Hematopoietic multipotent progenitor cell (in vitro differentiated cells): Measurements from ENCODE around the gene PATL2. TPM values are rescaled to one million over a fixed set of nuclear protein-coding genes. Genes with fewer than 3 reads are reported as not detected.
"Not testable (repeated sequence)": the region's sequence is repeated elsewhere in the genome, so short reads cannot be mapped to it uniquely, and the experiment has no call there.

Source experiments
- DNase-seq, 3 donors: peaks; one replicate each; pipeline ENCODE4 v3.0.0-alpha.2; 2011 to 2015; ENCODE audit warnings: low read depth in 2 of 3, low spot score in 2 of 3
- small RNA-seq: library from RNA; depleted of rRNA; stranded (forward); fragments of <200 nt; gene quantifications from one replicate; pipeline ENCODE3, GENCODE V24; 2012
- total RNA-seq: library from RNA; depleted of rRNA; stranded (reverse); fragments of >200 nt; gene quantifications from one replicate; pipeline ENCODE4 v1.2.3, GENCODE V29; 2012

PATL2 gene
- total RNA-seq, 1 donor, result 5.7 TPM

- DNase-seq, result no peak
Measured at GRCh38 chr15:44656913-44657312, 54.2 kb downstream of the PATL2 start.

- no peak for DNase-seq
Measured at GRCh38 chr15:44656298-44656697, 54.8 kb downstream of the PATL2 start.

- no peak for DNase-seq
Measured at GRCh38 chr15:44654858-44655257, 56.3 kb downstream of the PATL2 start.

GRCh38 chr15:44647637-44648036, 63.5 kb downstream of the PATL2 start:
- DNase-seq, result no peak

GRCh38 chr15:44647036-44647435, 64.1 kb downstream of the PATL2 start:
- DNase-seq, result no peak

- DNase-seq, result no peak
Measured at GRCh38 chr15:44646460-44646859, 64.7 kb downstream of the PATL2 start.

GRCh38 chr15:44641651-44642050, 69.5 kb downstream of the PATL2 start:
- DNase-seq, result no peak

GRCh38 chr15:44636976-44637375, 74.1 kb downstream of the PATL2 start:
- peak in 1 of 3 donors; percentile 17 for DNase-seq

- DNase-seq, result no peak
Measured at GRCh38 chr15:44633603-44634002, 77.5 kb downstream of the PATL2 start.

GRCh38 chr15:44625286-44625685, 85.8 kb downstream of the PATL2 start:
- DNase-seq, result not testable (repeated sequence)

GRCh38 chr15:44623178-44623577, 87.9 kb downstream of the PATL2 start:
- DNase-seq, result no peak

- no peak for DNase-seq
Measured at GRCh38 chr15:44620081-44620480, 91.0 kb downstream of the PATL2 start.

- no peak for DNase-seq
Measured at GRCh38 chr15:44616974-44617373, 94.1 kb downstream of the PATL2 start.

Small RNA genes within 50 kb of the gene (small RNA-seq; reads per million reads assigned to genes)
- gene RF00019, result not detected

Other genes with a start within 250 kb of the PATL2 start
- gene EIF3J, start 174.2 kb downstream of the PATL2 start, total RNA-seq, result 19.7 TPM
- gene SPG11, start 47.7 kb downstream of the PATL2 start, total RNA-seq, result 73.8 TPM
- 2,769 TPM for gene B2M, start 194 bp upstream of the PATL2 start, total RNA-seq
- gene TRIM69, start 25.2 kb upstream of the PATL2 start, total RNA-seq, result 10.8 TPM
- gene TERB2, start 245.4 kb upstream of the PATL2 start, total RNA-seq, result not detected